Activated CD4-positive, alpha-beta memory T cell treated with anti-CD3 and anti-CD28 coated beads, Interleukin-2, amount 10 ng/mL, durations not matched to agents 7 days and 5 days (primary cell): Measurements from ENCODE around the gene RPP25L. TPM values are rescaled to one million over a fixed set of nuclear protein-coding genes. Genes with fewer than 3 reads are reported as not detected.

Experiments
- CTCF ChIA-PET: fragments of 350-600 bp; sonication (Branson Sonifier 250); formaldehyde crosslinking; loops from one replicate; lab custom pipeline; 2021; ENCODE audit warnings: antibody characterized with exemption, inconsistent platforms; lab: Charles Lee
- POLR2A ChIA-PET: fragments of 350-600 bp; sonication (Branson Sonifier 250); formaldehyde crosslinking; loops from one replicate; lab custom pipeline; 2021; ENCODE audit warnings: antibody characterized with exemption; lab: Charles Lee
- DNase-seq: peaks from one replicate; pipeline ENCODE4 v3.0.0-alpha.2; 2020
- H3K27ac Mint-ChIP-seq: one replicate; pipeline ENCODE4 v1.8.0; 2021; ENCODE audit warnings: mild to moderate bottlenecking, mixed read lengths
- H3K27me3 Mint-ChIP-seq: one replicate; pipeline ENCODE4 v1.8.0; 2021; ENCODE audit warnings: mixed read lengths
- H3K36me3 Mint-ChIP-seq: one replicate; pipeline ENCODE4 v1.8.0; 2021; ENCODE audit warnings: low read depth, mixed read lengths
- H3K4me1 Mint-ChIP-seq: one replicate; pipeline ENCODE4 v1.8.0; 2021; ENCODE audit warnings: mixed read lengths
- H3K4me3 Mint-ChIP-seq: one replicate; pipeline ENCODE4 v1.8.0; 2021; ENCODE audit warnings: mild to moderate bottlenecking, mixed read lengths
- H3K9me3 Mint-ChIP-seq: one replicate; pipeline ENCODE4 v1.8.0; 2021; ENCODE audit warnings: mixed read lengths
- total RNA-seq, 2 experiments: library from RNA; stranded (reverse); gene quantifications; one replicate each; pipeline ENCODE4 v1.2.3, GENCODE V29; 2021

Gene RPP25L
- total RNA-seq, 2 experiments from 2014 or later = 32.4 to 32.6 TPM

DNA sequence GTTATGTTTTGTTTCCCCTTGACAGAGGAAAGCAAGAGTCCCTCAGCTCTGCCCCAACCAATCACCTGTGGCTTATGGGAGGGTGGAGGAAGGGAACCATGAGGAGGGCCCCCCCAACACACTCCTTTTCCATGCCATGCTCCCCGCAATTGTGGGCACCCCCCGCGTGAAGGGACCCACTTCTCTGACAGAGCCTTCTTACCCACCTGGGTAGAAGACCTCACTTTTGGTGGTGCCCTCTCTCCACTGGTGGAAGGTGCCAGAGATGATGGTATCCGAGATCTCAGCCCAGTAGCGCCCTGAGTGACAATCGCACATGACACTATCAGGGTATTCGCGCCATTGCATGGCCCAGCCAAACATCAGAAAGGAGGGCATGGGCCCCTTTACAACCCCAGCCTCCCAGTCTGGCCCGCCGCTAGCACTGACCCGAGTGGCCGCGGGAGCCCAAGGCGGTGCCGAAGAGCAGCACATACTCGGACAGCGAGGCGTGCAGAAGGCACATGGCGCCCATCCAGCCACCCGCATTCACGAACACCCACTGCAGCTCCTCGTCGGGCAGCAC lies 25.0 kb upstream of the RPP25L start:
- H3K4me3 Mint-ChIP-seq = peak overlapping the region; percentile 88
- no peak for DNase-seq
- ChIA-PET POLR2A (interaction anchor here (0.5 to 7.0 kb wide), 14 partner anchors 7 to 443 kb away, joined by 3 to 96 read pairs (median 13); partner anchors contain the start of genes ARID3C, CCL27, DCTN3 and FANCG), CTCF (interaction anchor here (0.6 to 8.5 kb wide), 10 partner anchors 10 to 725 kb away, joined by 3 to 131 read pairs (median 12); partner anchors contain the start of genes CCL27, DCTN3, GALT and RPP25L)
- no peaks in the 10 kb centered on the region for H3K27me3 Mint-ChIP-seq
- peak overlapping the region; percentile 74 for H3K27ac Mint-ChIP-seq
- H3K36me3 Mint-ChIP-seq = peaks cover 15% of the 10 kb centered on the region
- H3K4me1 Mint-ChIP-seq = peaks cover 42% of the 10 kb centered on the region
- H3K9me3 Mint-ChIP-seq = no peaks in the 10 kb centered on the region

DNA sequence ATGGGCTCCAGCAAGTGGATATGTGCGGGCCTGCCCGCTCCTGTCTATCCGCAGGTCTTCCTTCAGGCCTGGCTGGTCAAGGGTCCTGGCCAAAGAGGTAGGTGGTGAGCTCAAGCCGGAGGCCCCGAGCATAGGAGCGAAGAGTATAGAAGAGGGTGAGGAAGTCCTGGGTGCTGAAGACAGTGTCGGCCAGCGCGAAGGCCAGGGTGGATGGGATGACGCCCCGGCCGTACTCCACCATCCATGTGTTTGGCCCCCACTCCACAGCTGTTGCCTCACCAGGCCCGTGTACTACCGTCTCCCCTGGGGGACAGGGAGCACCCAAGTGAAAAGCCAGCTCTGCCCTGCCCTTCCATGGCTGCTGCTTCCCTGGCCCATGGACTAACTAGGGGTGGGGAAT lies 23.7 kb upstream of the RPP25L start:
- POLR2A ChIA-PET = interaction anchor here (1.8 to 7.0 kb wide), 6 partner anchors 10 to 29 kb away, joined by 5 to 96 read pairs (median 47); partner anchors contain the start of genes CCL27, DCTN3, GALT and RPP25L

DNA sequence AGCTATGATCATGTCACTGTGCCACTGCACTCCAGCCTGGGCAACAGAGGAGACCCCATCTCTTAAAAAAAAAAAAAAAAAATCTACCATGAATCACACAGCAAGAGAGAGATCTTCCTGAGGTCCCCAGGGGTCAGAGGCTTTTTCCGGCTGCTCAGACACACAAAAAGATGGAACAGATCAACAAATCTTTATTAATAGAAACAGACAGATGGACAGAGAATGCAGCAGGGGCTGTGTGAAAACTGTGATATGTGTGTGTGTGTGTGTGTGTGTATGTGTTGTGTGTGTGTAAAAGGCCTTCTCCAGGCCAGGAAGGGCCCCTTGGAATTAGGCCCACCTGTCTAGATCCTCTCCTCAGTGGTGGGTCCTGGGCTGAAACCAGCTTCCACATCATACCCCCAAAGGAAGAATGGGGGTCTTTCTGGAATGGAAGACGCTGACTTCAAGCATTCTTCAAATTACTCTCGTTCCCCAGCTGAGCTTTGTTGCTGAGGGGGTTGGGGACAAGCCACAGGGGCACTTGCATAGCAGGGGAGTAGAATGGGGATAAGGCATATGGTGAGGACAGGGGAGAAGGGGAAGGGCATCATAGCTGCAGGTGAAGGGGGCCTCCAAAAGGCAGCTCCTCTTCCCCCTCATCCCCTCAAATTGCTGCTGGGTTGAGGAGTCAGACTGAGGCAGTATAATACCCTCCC lies 22.8 kb upstream of the RPP25L start:
- CTCF ChIA-PET = interaction anchor here (0.7 to 8.5 kb wide), 20 partner anchors 8 to 391 kb away, joined by 3 to 131 read pairs (median 4); partner anchors contain the start of genes CCL27, DCTN3, GALT and IL11RA
- H3K36me3 Mint-ChIP-seq = peaks cover 15% of the 10 kb centered on the region
- no peak overlapping the region for H3K27ac Mint-ChIP-seq
- H3K4me3 Mint-ChIP-seq = no peak overlapping the region
- POLR2A ChIA-PET = interaction anchor here (1.0 to 7.0 kb wide), 7 partner anchors 9 to 23 kb away, joined by 3 to 96 read pairs (median 8); partner anchors contain the start of genes DCTN3, GALT and RPP25L
- H3K27me3 Mint-ChIP-seq = peaks cover 13% of the 10 kb centered on the region
- H3K9me3 Mint-ChIP-seq = no peaks in the 10 kb centered on the region
- no peak for DNase-seq
- peaks cover 44% of the 10 kb centered on the region for H3K4me1 Mint-ChIP-seq

More for the DNA sequence above, 23.7 kb upstream of the RPP25L start:
- Mint-ChIP-seq H3K9me3 (no peaks in the 10 kb centered on the region), H3K36me3 (peaks cover 15% of the 10 kb centered on the region), H3K4me3 (peak overlapping the region; percentile 52), H3K4me1 (peaks cover 42% of the 10 kb centered on the region), H3K27ac (no peak overlapping the region), H3K27me3 (peaks cover 4% of the 10 kb centered on the region)
- no peak for DNase-seq
- CTCF ChIA-PET = interaction anchor here (3.1 to 8.5 kb wide), 7 partner anchors 10 to 67 kb away, joined by 12 to 131 read pairs (median 77); partner anchors contain the start of genes CCL27, DCTN3, GALT and RPP25L

DNA sequence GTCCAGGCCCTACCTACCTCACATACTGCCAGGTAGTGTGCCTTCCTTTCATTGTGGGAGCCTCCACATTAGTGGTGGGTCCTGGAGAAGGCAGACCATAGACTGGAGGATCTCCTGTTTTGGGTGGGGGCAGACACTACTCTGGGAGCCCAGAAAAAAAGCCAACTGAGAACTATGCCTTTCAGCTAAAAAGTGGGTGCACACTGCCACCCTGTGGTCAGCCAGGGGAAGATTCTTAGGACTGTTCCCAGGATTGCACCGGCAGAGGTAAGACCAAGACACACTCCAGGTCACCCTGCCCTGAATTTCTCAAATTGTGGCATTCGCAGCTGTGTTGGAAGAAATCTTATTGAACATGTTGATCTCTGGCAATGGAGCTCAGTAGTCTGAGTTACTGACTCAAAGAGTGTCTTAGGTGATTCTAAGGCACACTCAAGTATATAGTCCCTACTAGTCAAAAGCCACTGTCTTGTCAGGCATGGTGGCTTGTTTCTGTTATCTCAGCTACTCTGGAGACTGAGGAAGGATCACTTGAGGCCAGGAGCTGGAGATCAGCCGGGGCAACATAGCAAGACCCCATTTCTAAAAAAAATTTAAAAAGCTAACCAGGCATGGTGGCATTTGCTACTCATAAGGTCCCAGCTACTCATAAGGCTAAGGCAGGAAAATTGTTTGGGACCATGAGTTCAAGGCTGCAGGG lies 22.1 kb upstream of the RPP25L start:
- Mint-ChIP-seq H3K27me3 (peaks cover 20% of the 10 kb centered on the region), H3K4me3 (no peak overlapping the region), H3K4me1 (peaks cover 49% of the 10 kb centered on the region)

DNA sequence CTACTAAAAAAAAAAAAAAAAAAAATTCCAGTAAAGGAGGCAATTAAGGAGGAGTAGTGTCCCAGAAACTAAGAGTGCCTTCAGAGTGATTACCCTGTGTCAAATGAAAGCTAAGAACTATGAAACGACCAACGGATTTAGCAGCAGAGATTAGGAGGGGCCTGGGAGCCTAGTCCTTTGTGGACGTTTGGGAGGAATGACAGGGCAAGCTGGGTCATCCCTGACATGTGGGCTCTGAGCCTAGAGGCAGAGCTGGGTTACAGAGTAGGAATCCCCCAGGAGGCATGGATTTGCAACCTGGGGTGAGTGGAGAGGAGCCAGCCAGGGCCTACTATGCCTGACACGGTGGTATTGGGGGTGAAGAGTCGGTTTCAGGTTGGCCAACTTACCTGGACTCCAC lies 21.3 kb upstream of the RPP25L start:
- CTCF ChIA-PET = interaction anchor here (0.6 to 8.5 kb wide), 10 partner anchors 12 to 69 kb away, joined by 3 to 131 read pairs (median 8); partner anchors contain the start of genes CCL27, DCTN3, GALT and IL11RA

More for the DNA sequence above, 22.1 kb upstream of the RPP25L start:
- Mint-ChIP-seq H3K27ac (no peak overlapping the region), H3K9me3 (no peaks in the 10 kb centered on the region), H3K36me3 (peaks cover 15% of the 10 kb centered on the region)
- CTCF ChIA-PET = interaction anchor here (0.7 to 8.5 kb wide), 20 partner anchors 8 to 392 kb away, joined by 3 to 131 read pairs (median 4); partner anchors contain the start of genes CCL27, DCTN3, GALT and IL11RA
- POLR2A ChIA-PET = interaction anchor here (0.6 to 7.0 kb wide), 9 partner anchors 9 to 22 kb away, joined by 3 to 96 read pairs (median 4); partner anchors contain the start of genes DCTN3, GALT and RPP25L
- DNase-seq = peak; percentile 80

DNA sequence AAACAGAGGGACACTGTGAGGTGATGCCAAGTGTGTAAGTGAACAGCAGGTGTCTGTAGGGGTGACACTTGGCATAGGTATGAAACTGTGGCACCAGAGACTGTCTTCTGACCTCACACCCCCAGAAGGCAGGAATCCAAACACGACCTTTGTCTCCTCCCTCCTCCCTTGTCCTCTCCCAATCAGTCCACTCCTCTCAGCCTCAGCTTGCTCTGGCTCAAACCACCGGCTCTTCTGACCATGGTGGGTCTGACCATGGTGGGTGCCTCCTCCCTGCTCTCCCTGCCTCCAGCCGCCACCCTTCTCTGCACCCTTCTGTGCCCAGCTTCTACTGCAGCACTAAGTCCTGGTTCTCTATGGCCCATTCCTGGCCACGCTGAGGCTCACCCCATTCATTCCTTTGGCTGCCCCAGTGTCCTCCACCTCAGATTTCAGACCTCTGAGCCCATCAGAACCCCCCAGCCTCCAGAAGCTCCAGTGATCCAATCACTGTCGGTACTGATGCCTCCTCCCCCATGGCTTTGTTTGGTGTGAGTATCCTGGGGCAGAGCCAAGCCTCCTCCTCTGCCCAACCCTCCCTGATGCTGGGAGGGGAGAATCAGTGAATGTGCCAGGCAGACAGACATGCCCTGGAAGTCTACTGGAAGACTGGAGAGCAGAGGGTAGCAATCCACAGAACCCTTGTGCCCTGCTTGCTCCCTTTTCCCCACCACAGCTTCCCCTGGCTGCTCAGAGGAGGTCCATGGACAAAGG lies 18.7 kb upstream of the RPP25L start:
- Mint-ChIP-seq H3K27me3 (peaks cover 50% of the 10 kb centered on the region), H3K4me3 (no peak overlapping the region), H3K27ac (no peak overlapping the region), H3K36me3 (peaks cover 10% of the 10 kb centered on the region), H3K4me1 (peaks cover 30% of the 10 kb centered on the region), H3K9me3 (no peaks in the 10 kb centered on the region)
- POLR2A ChIA-PET = interaction anchor here (1.0 to 3.8 kb wide), 3 partner anchors 10 to 16 kb away, joined by 4 to 17 read pairs (median 6); partner anchors contain the start of genes DCTN3 and GALT
- DNase-seq = no peak
- CTCF ChIA-PET = interaction anchor here (1.1 to 8.5 kb wide), 3 partner anchors 16 to 26 kb away, joined by 4 to 125 read pairs (median 8); partner anchors contain the start of genes GALT and RPP25L

More for the DNA sequence above, 21.3 kb upstream of the RPP25L start:
- H3K27me3 Mint-ChIP-seq = peaks cover 25% of the 10 kb centered on the region
- H3K27ac Mint-ChIP-seq = no peak overlapping the region
- H3K4me1 Mint-ChIP-seq = peaks cover 45% of the 10 kb centered on the region
- POLR2A ChIA-PET = interaction anchor here (0.6 to 7.0 kb wide), 8 partner anchors 8 to 22 kb away, joined by 3 to 96 read pairs (median 4); partner anchors contain the start of genes DCTN3, GALT and RPP25L
- no peak overlapping the region for H3K4me3 Mint-ChIP-seq
- no peak for DNase-seq
- peaks cover 20% of the 10 kb centered on the region for H3K36me3 Mint-ChIP-seq
- no peaks in the 10 kb centered on the region for H3K9me3 Mint-ChIP-seq

DNA sequence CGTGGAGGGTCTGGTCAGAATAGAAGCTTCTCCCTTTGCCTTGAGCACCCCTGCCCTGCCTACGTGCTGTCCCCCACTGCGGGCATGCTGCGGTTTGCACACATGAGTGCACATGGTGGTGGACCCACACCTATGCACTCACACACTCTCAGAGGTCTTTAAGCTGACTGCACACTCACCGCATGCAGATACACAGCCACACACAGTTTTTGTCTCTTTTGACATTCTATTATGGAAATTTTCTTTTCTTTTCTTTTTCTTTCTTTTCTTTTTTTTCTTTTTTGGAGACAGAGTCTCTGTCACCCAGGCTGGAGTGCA lies 17.6 kb upstream of the RPP25L start:
- no peak for DNase-seq
- Mint-ChIP-seq H3K27ac (no peak overlapping the region), H3K4me3 (peak overlapping the region; percentile 58), H3K9me3 (no peaks in the 10 kb centered on the region), H3K4me1 (peaks cover 19% of the 10 kb centered on the region), H3K27me3 (peaks cover 55% of the 10 kb centered on the region), H3K36me3 (peaks cover 5% of the 10 kb centered on the region)
- POLR2A ChIA-PET = interaction anchor here (1.4 to 3.8 kb wide), 3 partner anchors 8 to 17 kb away, joined by 3 to 17 read pairs (median 6); partner anchors contain the start of genes DCTN3, GALT and SIGMAR1
- CTCF ChIA-PET = interaction anchor here (1.4 to 3.4 kb wide), 3 partner anchors 10 to 17 kb away, joined by 4 to 8 read pairs (median 7); partner anchors contain the start of genes GALT and RPP25L

DNA sequence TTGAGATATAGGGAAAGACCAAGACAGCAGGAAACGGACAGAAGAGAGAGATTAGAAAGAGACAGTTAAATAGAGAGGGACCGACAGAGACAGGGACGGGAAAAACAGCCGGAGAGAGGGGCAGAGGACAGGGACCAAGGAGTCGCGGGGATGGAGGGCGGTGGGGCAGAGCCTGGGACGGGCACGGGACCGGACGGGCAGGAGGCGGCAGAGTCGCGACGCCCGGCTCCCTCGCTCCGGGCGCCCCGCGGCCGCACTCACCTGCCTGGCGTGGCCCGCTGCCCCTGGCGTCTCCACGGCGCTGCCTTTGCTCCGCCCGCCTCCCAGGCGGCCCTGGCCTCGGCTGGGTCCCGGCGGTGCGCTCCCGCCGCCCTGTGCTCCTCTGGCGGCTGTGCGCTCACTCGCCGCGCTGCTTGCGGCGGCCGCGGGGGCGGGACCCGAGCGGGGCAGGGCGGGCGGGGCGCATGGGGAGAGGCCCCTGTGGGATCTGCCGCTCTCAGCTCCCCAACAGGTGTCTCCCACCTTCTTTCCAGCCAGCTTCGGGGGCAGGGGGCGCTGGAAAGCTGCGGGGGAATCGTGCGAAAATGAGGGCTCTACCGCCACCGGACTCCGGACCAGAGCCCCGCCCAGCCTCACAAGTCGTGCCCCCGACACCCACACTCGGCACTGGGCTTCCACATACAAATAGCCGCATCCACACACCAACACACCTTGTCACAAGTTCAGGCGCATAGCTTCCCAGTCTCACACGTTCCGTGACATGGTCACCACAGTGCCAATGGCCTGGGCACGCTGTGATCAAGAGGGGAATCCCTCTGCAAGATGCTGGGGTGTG lies 17.0 kb upstream of the RPP25L start, which contains the start of gene ARID3C:
Gene ARID3C (minus strand): TSS at position 411 of the 835 bp plus-strand sequence. CDS start 1,052 bp downstream, outside the sequence.
- Mint-ChIP-seq H3K36me3 (peaks cover 5% of the 10 kb centered on the region), H3K4me3 (peak within 1 kb of the TSS; percentile 71), H3K27me3 (peaks cover 60% of the 10 kb centered on the region), H3K9me3 (no peaks in the 10 kb centered on the region), H3K27ac (no peak within 1 kb of the TSS), H3K4me1 (peaks cover 17% of the 10 kb centered on the region)
- ChIA-PET CTCF (interaction anchor here (0.7 to 3.4 kb wide), 5 partner anchors 9 to 18 kb away, joined by 3 to 8 read pairs (median 4); partner anchors contain the start of genes GALT, RPP25L and SIGMAR1), POLR2A (interaction anchor here (1.4 to 3.8 kb wide), 3 partner anchors 8 to 18 kb away, joined by 3 to 17 read pairs (median 6); partner anchors contain the start of genes DCTN3, GALT and SIGMAR1)
- peak; percentile 45 for DNase-seq

DNA sequence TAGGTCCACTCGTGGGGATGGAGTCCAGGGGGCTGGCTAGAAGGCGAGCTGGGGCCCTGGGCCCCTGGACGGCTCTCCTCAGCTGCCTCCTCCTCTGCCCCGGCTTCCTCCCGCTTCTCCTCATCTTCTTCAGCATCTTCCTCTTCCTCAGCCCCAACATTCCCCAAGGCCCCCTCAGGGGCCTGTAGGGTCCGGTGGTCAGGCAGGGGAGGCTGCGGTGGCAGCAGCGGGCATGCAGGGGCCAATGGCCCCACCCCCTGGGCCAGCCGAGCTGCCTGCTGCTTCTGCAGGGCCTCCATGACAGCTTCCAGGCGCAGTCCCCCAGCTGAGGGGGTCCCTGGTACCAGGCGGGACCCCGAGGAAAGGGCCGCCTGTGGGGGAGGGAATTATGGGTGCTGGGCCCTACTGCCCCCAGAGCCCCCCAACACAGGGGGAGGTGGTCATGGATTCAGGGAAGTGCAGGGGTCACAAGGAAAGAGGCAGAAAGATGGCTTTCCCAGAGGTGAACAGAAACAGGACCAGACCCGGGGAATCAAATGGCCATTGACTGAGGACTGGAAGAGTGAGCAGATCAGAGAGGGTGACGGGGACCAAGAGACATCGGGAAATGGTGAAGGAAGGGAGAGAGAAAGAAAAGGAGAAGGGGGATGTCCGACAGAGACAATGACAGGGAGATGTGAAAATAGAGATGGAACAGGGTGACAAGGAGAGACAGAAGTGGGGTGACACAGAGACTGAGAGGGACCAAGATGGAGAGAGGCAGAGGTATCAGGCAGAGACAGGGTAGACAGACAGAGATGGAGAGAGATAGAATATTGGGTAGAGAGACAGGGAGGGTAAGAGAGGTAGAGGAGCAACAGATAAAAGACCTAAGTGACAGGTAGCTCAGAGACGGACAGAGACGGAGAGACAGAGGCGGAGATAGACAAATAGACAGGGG lies 16.1 kb upstream of the RPP25L start:
- POLR2A ChIA-PET = interaction anchor here (1.4 to 3.8 kb wide), 2 partner anchors 8 to 19 kb away, joined by 3 to 17 read pairs; partner anchors contain the start of genes DCTN3 and GALT
- no peak for DNase-seq
- Mint-ChIP-seq H3K36me3 (peaks cover 5% of the 10 kb centered on the region), H3K4me1 (peaks cover 20% of the 10 kb centered on the region), H3K4me3 (peak overlapping the region; percentile 71), H3K27me3 (peaks cover 65% of the 10 kb centered on the region), H3K9me3 (no peaks in the 10 kb centered on the region), H3K27ac (no peak overlapping the region)
- CTCF ChIA-PET = interaction anchor here (0.7 to 1.7 kb wide), 4 partner anchors 8 to 19 kb away, joined by 3 to 7 read pairs (median 4); partner anchors contain the start of genes RPP25L and SIGMAR1
